IMR-90 (cell line): ENCODE data around the gene RIIAD1. TPM values are rescaled to one million over a fixed set of nuclear protein-coding genes. Genes with fewer than 3 reads are reported as not detected.

Experiments
- ATAC-seq: fragments of 200-7000 bp; cut with Tn5 transposase; 2 replicates; pipeline ENCODE4 v1.9.1; 2020; ENCODE audit warnings: low read depth, mild to moderate bottlenecking, moderate library complexity
- BruUV-seq: library from RNA; stranded (reverse); fragments of 400-500 nt; replicated peaks from 2 replicates; lab custom pipeline; 2021; lab: Mats Ljungman, UMichigan
- CTCF ChIA-PET: fragments of 300-600 bp; formaldehyde crosslinking; extraction: SDS; loops from one replicate; lab custom pipeline; 2021; ENCODE audit warnings: antibody characterized with exemption; lab: Yijun Ruan, JAX
- POLR2A ChIA-PET: fragments of 300-600 bp; sonication (Branson Sonifier 250); formaldehyde crosslinking; loops from one replicate; lab custom pipeline; 2022; ENCODE audit warnings: antibody characterized with exemption; ENCODE audit not compliant: unreplicated experiment; lab: Charles Lee
- DNase-seq: peaks from one replicate; pipeline ENCODE4 v3.0.0; 2013
- H2AFZ ChIP-seq: replicated peaks from 2 replicates; pipeline ENCODE3; 2013; ENCODE audit warnings: low read length, mild to moderate bottlenecking; ENCODE audit not compliant: poor library complexity
- H2AK5ac ChIP-seq: 2 replicates; pipeline ENCODE4 v1.6.1; 2013; ENCODE audit warnings: low read depth, low read length, inconsistent platforms
- H2AK9ac ChIP-seq: replicated peaks from 2 replicates; pipeline ENCODE3; 2013; ENCODE audit warnings: mild to moderate bottlenecking, low read depth, low read length, moderate library complexity; ENCODE audit not compliant: poor library complexity
- H2BK120ac ChIP-seq: 2 replicates; pipeline ENCODE4 v1.6.1; 2013; ENCODE audit warnings: low read depth, low read length, inconsistent platforms
- H2BK15ac ChIP-seq: 3 replicates; pipeline ENCODE4 v1.6.1; 2013; ENCODE audit warnings: low read depth, low read length, inconsistent platforms
- H2BK20ac ChIP-seq: 2 replicates; pipeline ENCODE4 v1.6.1; 2013; ENCODE audit warnings: low read depth, mild to moderate bottlenecking, inconsistent platforms, low read length, moderate library complexity
- H2BK5ac ChIP-seq: 2 replicates; pipeline ENCODE4 v1.6.1; 2013; ENCODE audit warnings: mild to moderate bottlenecking, low read depth, low read length, inconsistent platforms; ENCODE audit not compliant: poor library complexity, severe bottlenecking
- H3K14ac ChIP-seq: replicated peaks from 2 replicates; pipeline ENCODE4 v1.6.1; 2013; ENCODE audit warnings: low read depth, low read length, inconsistent platforms
- H3K18ac ChIP-seq: 2 replicates; pipeline ENCODE4 v1.6.1; 2013; ENCODE audit warnings: low read depth, low read length, control low read depth
- H3K23ac ChIP-seq: 2 replicates; pipeline ENCODE4 v1.6.1; 2013; ENCODE audit warnings: low read depth, low read length, inconsistent platforms
- H3K27ac ChIP-seq: 2 replicates; pipeline ENCODE4 v1.5.1; 2013; ENCODE audit warnings: mild to moderate bottlenecking, control low read depth, low read length; ENCODE audit not compliant: insufficient read depth
- H3K27me3 ChIP-seq: 2 replicates; pipeline ENCODE4 v1.6.1; 2013; ENCODE audit warnings: low read length; ENCODE audit not compliant: control insufficient read depth, insufficient read depth
- H3K36me3 ChIP-seq: 2 replicates; pipeline ENCODE4 v1.6.1; 2013; ENCODE audit warnings: low read length, mixed read lengths; ENCODE audit not compliant: control insufficient read depth, insufficient read depth
- H3K4ac ChIP-seq: 2 replicates; pipeline ENCODE4 v1.6.1; 2013; ENCODE audit warnings: low read depth, low read length, inconsistent platforms
- H3K4me1 ChIP-seq: 2 replicates; pipeline ENCODE4 v1.6.1; 2013; ENCODE audit warnings: low read length, mixed read lengths; ENCODE audit not compliant: control insufficient read depth, insufficient read depth
- H3K4me2 ChIP-seq: 2 replicates; pipeline ENCODE4 v1.6.1; 2013; ENCODE audit warnings: low read depth, mild to moderate bottlenecking, control low read depth, low read length, moderate library complexity
- H3K4me3 ChIP-seq: 2 replicates; pipeline ENCODE4 v1.5.1; 2013; ENCODE audit warnings: low read depth, mild to moderate bottlenecking, control low read depth, low read length, moderate library complexity; ENCODE audit not compliant: insufficient read depth
- H3K56ac ChIP-seq: 2 replicates; pipeline ENCODE4 v1.6.1; 2013; ENCODE audit warnings: low read length, inconsistent platforms; ENCODE audit not compliant: insufficient read depth; ENCODE audit errors: extremely low read depth
- H3K79me1 ChIP-seq, 2 experiments: 2 replicates each; pipeline ENCODE4 v1.6.1; 2013; ENCODE audit warnings: low read length in 2 of 2, inconsistent platforms in 1 of 2, low read depth in 1 of 2
- H3K9ac ChIP-seq: 2 replicates; pipeline ENCODE4 v1.6.1; 2013; ENCODE audit warnings: low read depth, low read length, control low read depth
- H3K9me1 ChIP-seq: 2 replicates; pipeline ENCODE4 v1.6.1; 2013; ENCODE audit warnings: low read length, inconsistent platforms; ENCODE audit not compliant: insufficient read depth
- H3K9me3 ChIP-seq: 2 replicates; pipeline ENCODE4 v1.6.1; 2013; ENCODE audit warnings: low read length; ENCODE audit not compliant: control insufficient read depth, insufficient read depth
- H4K20me1 ChIP-seq: 2 replicates; pipeline ENCODE4 v1.6.1; 2013; ENCODE audit warnings: low read length, inconsistent platforms; ENCODE audit not compliant: insufficient read depth
- H4K5ac ChIP-seq: 2 replicates; pipeline ENCODE4 v1.6.1; 2013; ENCODE audit warnings: mild to moderate bottlenecking, low read depth, low read length, control low read depth
- H4K8ac ChIP-seq, 2 experiments: 2 replicates each; pipeline ENCODE4 v1.6.1; 2013; ENCODE audit warnings: low read depth in 2 of 2, low read length in 2 of 2, control low read depth in 1 of 2, inconsistent platforms in 1 of 2
- H4K91ac ChIP-seq: 2 replicates; pipeline ENCODE4 v1.6.1; 2013; ENCODE audit warnings: low read depth, low read length, inconsistent platforms; ENCODE audit not compliant: insufficient read depth
- CEBPB ChIP-seq: IDR thresholded peaks from 2 replicates; pipeline ENCODE4 v1.6.1; 2012; ENCODE audit warnings: low read depth, low read length, improper control_type of control experiment
- CHD1 ChIP-seq: IDR thresholded peaks from 2 replicates; pipeline ENCODE4 v1.6.1; 2012; ENCODE audit warnings: low read depth, low read length, improper control_type of control experiment
- MAFK ChIP-seq: IDR thresholded peaks from 2 replicates; pipeline ENCODE4 v1.6.1; 2012; ENCODE audit warnings: low read depth, low read length, improper control_type of control experiment
- MAZ ChIP-seq: IDR thresholded peaks from 2 replicates; pipeline ENCODE4 v1.6.1; 2012; ENCODE audit warnings: low read depth, mild to moderate bottlenecking, low read length, improper control_type of control experiment, moderate library complexity, borderline replicate concordance
- MXI1 ChIP-seq: IDR thresholded peaks from 2 replicates; pipeline ENCODE4 v1.6.1; 2012; ENCODE audit warnings: low read depth, mild to moderate bottlenecking, low read length, moderate library complexity, borderline replicate concordance
- NFE2L2 ChIP-seq: fragments of 150-350 bp; IDR thresholded peaks from 2 replicates; pipeline ENCODE4 v1.6.1; 2016; ENCODE audit warnings: low read depth, mild to moderate bottlenecking, low read length
- SMC3 ChIP-seq: fragments of 150-350 bp; IDR thresholded peaks from 2 replicates; pipeline ENCODE4 v1.6.1; 2016; ENCODE audit warnings: low read depth, mild to moderate bottlenecking, antibody characterized with exemption, low read length, moderate library complexity
- WGBS, 2 experiments: methylation state at CpG; one replicate each; pipeline versions ENCODE4 v1.1.5 to v1.1.7; 2013; ENCODE audit warnings: missing lambda C conversion rate in 2 of 2; ENCODE audit not compliant: insufficient read length in 1 of 2; ENCODE audit errors: extremely low coverage in 2 of 2; 5-methylcytosine and 5-hydroxymethylcytosine counted together
- dilution Hi-C: fragments of 300-500 bp; cut with HindIII; formaldehyde crosslinking; loops from one replicate; pipeline ENCODE4 v1.14.3; 2018; ENCODE audit warnings: low sequenced_read_pairs; ENCODE audit not compliant: unreplicated experiment
- in situ Hi-C: fragments of 300-500 bp; cut with MboI; formaldehyde crosslinking; loops from 3 replicates; pipeline ENCODE4 v1.14.3; 2019; ENCODE audit warnings: low sequenced_read_pairs, inconsistent platforms, mixed read lengths
- intact Hi-C: fragments of 100-400 bp; cut with micrococcal nuclease; formaldehyde crosslinking; loops from 2 replicates; pipeline ENCODE4 v1.10.0; 2022
- polyA plus RNA-seq, 3 experiments: library from polyadenylated mRNA; depleted of rRNA; stranded (reverse); fragments of >200 nt; gene quantifications; 2 replicates each; pipeline ENCODE4 v1.2.3, GENCODE V29; 2012; ENCODE audit warnings: low replicate concordance in 1 of 3
- total RNA-seq: library from RNA; depleted of rRNA; stranded (reverse); fragments of >200 nt; gene quantifications from 2 replicates; pipeline ENCODE4 v1.2.3, GENCODE V29; 2012

Gene RIIAD1
- total and polyA plus RNA-seq, 2 of the 4 experiments (the other 2 are of a cell fraction): not detected

DNA sequence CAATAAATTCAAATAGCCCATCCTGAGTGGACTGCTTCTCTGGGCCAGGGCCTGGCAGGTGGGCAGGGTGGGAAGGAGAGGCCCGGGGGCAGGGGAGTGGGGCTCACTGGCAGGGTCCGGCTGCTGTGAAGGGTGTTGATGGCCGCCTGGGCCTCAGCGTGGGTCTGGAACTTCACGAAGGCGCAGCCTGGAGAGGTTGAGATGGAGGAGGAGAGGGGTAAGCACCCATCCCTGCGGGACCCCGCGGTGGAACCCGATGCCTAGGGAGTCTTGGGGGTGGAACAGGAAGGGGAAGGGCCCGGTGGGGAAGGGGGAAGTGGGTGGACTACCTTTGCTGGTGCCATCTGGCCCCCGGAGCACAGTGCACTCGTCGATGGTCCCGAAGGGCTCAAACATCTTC is 12.4 kb upstream of the RIIAD1 start:
- H3K9me3 ChIP-seq: no peaks in the 10 kb centered on the region
- H2BK20ac ChIP-seq: no peak overlapping the region
- H2BK120ac ChIP-seq: no peak overlapping the region
- H2AFZ ChIP-seq: no peak overlapping the region
- no peak for TF ChIP-seq MAFK
- no peak for TF ChIP-seq CHD1
- no peak for TF ChIP-seq CEBPB
- no peak for TF ChIP-seq MAZ
- no peak for TF ChIP-seq SMC3
- TF ChIP-seq NFE2L2: no peak
- TF ChIP-seq MXI1: no peak
- H2AK9ac ChIP-seq: no peak overlapping the region
- DNase-seq (no peak), ATAC-seq (no peak)
- no peak overlapping the region for H3K9ac ChIP-seq
- no TSS peak for BruUV-seq
- H3K4me2 ChIP-seq: no peak overlapping the region
- H2BK5ac ChIP-seq: no peak overlapping the region
- no peak overlapping the region for H3K4me3 ChIP-seq
- H3K9me1 ChIP-seq: no peaks in the 10 kb centered on the region
- 88% methylated on average over 2 of the region's 15 CpGs; no CpG with 5 or more reads in 1 of the 2 experiments for WGBS, 2 experiments
- no peak overlapping the region for H3K18ac ChIP-seq
- H4K91ac ChIP-seq: no peak overlapping the region
- H2BK15ac ChIP-seq: no peak overlapping the region
- no peak overlapping the region for H3K56ac ChIP-seq
- ChIA-PET POLR2A (no interaction called here), CTCF (no interaction called here)
- H3K27me3 ChIP-seq: peaks cover 34% of the 10 kb centered on the region
- no peak overlapping the region for H3K4ac ChIP-seq
- H2AK5ac ChIP-seq: no peak overlapping the region
- no peaks in the 10 kb centered on the region for H3K79me1 ChIP-seq
- H3K23ac ChIP-seq: no peak overlapping the region
- no peaks in the 10 kb centered on the region for H3K4me1 ChIP-seq
- no peak overlapping the region for H4K8ac ChIP-seq
- H3K14ac ChIP-seq: no peak overlapping the region
- H4K20me1 ChIP-seq: no peaks in the 10 kb centered on the region; the same call in none of the 2 replicates
- H4K5ac ChIP-seq: no peak overlapping the region
- intact Hi-C loops: no loop called here
- no peak overlapping the region for H3K27ac ChIP-seq
- H3K36me3 ChIP-seq: no peaks in the 10 kb centered on the region
- dilution Hi-C loops: no loop called here
- in situ Hi-C loops: no loop called here
